Measurements from ENCODE around the gene PATZ1. TPM values are rescaled to one million over a fixed set of nuclear protein-coding genes. Genes with fewer than 3 reads are reported as not detected.

The PATZ1 gene
- total and polyA plus RNA-seq, 9 of the 15 experiments (the other 6 are each of a cell fraction or from before 2014, with no cell fraction given): 0.63 to 7.8 (median 4.2) TPM

DNA sequence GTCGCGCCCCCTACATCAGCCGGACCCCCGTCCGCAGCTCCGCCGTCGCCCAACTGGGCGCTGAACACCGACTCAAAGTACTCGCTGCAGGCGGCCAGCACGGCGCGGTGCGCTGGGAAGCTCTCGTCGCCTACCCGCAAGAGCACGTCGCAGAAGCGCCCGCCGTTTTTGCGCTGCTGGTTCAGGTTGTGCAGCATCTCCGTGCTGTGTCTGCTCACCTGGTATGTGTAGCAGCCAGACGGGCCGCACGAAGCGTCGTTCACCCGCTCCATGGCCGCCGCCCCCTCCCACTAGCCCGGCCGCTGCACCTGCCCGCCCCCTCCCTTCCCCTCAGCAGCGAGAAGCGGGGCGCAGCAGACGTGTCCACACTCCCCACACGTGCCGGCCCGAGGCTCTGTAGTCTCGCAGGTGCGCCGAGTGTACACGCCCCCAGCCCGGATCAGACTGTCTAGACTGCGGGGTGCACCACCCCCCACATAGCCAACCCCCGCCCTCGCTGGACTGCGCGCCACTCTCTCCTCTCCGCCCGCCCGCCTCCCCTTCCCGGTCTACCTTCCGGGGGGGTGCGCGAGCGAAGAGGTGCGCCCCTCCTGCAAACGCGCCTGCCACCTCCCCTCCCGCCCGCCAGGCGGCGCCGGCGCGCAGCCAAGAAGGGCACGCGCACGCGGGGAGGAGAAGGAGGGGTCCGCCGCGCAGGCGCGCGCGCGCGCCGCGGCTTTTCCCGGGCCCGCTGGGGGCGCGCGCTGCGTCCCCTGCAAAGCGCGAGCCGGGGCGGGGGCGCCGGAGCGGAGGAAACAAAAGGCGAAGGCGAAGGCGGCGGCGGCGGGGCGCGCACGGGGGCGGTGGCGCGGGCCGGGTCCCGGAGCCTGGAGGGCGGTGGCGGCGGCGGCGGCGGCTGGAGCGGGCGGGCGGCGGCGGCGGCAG is 553 bp downstream of the PATZ1 start (continued):
- TF ChIP-seq, protein P1, sequence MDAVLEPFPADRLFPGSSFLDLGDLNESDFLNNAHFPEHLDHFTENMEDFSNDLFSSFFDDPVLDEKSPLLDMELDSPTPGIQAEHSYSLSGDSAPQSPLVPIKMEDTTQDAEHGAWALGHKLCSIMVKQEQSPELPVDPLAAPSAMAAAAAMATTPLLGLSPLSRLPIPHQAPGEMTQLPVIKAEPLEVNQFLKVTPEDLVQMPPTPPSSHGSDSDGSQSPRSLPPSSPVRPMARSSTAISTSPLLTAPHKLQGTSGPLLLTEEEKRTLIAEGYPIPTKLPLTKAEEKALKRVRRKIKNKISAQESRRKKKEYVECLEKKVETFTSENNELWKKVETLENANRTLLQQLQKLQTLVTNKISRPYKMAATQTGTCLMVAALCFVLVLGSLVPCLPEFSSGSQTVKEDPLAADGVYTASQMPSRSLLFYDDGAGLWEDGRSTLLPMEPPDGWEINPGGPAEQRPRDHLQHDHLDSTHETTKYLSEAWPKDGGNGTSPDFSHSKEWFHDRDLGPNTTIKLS (IDR thresholded peaks at IDR 0.05; ENCODE audit: borderline replicate concordance, low read depth): no peak
- TF ChIP-seq, protein P2, sequence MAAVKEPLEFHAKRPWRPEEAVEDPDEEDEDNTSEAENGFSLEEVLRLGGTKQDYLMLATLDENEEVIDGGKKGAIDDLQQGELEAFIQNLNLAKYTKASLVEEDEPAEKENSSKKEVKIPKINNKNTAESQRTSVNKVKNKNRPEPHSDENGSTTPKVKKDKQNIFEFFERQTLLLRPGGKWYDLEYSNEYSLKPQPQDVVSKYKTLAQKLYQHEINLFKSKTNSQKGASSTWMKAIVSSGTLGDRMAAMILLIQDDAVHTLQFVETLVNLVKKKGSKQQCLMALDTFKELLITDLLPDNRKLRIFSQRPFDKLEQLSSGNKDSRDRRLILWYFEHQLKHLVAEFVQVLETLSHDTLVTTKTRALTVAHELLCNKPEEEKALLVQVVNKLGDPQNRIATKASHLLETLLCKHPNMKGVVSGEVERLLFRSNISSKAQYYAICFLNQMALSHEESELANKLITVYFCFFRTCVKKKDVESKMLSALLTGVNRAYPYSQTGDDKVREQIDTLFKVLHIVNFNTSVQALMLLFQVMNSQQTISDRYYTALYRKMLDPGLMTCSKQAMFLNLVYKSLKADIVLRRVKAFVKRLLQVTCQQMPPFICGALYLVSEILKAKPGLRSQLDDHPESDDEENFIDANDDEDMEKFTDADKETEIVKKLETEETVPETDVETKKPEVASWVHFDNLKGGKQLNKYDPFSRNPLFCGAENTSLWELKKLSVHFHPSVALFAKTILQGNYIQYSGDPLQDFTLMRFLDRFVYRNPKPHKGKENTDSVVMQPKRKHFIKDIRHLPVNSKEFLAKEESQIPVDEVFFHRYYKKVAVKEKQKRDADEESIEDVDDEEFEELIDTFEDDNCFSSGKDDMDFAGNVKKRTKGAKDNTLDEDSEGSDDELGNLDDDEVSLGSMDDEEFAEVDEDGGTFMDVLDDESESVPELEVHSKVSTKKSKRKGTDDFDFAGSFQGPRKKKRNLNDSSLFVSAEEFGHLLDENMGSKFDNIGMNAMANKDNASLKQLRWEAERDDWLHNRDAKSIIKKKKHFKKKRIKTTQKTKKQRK (IDR thresholded peaks at IDR 0.05; ENCODE audit: borderline replicate concordance, low read depth, low read length): no peak
- TF ChIP-seq, protein P3, sequence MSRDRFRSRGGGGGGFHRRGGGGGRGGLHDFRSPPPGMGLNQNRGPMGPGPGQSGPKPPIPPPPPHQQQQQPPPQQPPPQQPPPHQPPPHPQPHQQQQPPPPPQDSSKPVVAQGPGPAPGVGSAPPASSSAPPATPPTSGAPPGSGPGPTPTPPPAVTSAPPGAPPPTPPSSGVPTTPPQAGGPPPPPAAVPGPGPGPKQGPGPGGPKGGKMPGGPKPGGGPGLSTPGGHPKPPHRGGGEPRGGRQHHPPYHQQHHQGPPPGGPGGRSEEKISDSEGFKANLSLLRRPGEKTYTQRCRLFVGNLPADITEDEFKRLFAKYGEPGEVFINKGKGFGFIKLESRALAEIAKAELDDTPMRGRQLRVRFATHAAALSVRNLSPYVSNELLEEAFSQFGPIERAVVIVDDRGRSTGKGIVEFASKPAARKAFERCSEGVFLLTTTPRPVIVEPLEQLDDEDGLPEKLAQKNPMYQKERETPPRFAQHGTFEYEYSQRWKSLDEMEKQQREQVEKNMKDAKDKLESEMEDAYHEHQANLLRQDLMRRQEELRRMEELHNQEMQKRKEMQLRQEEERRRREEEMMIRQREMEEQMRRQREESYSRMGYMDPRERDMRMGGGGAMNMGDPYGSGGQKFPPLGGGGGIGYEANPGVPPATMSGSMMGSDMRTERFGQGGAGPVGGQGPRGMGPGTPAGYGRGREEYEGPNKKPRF (IDR thresholded peaks at IDR 0.05; ENCODE audit: low read depth, low read length): no peak
- no peak; the same call in none of the 2 replicates for TF ChIP-seq L3MBTL2 (IDR thresholded peaks at IDR 0.05)
- no peak for TF ChIP-seq POLR3G (IDR thresholded peaks at IDR 0.05; ENCODE audit: extremely low read depth, insufficient read length, insufficient replicate concordance)
- TF ChIP-seq PCBP1 (IDR thresholded peaks at IDR 0.05; ENCODE audit: low read depth, low read length, poor library complexity, severe bottlenecking): no peak
- no peak for TF ChIP-seq NFE2L1 (tag; IDR thresholded peaks at IDR 0.05; ENCODE audit: borderline replicate concordance, low read depth)
- TF ChIP-seq PPARD (CRISPR knock-in tag; IDR thresholded peaks at IDR 0.05): no peak
- no peak for TF ChIP-seq CREBBP (IDR thresholded peaks at IDR 0.05; ENCODE audit: low read depth, low read length)
- TF ChIP-seq DNMT1 (IDR thresholded peaks at IDR 0.05): no peak
- TF ChIP-seq HNRNPK (IDR thresholded peaks at IDR 0.05; ENCODE audit: low read depth, low read length, poor library complexity, severe bottlenecking): no peak
- TF ChIP-seq PRPF4 (IDR thresholded peaks at IDR 0.05; ENCODE audit: insufficient read depth, low read depth, low read length, poor library complexity, severe bottlenecking): no peak
- no peak for TF ChIP-seq ZNF316 (IDR thresholded peaks at IDR 0.05)
- TF ChIP-seq ZNF778 (CRISPR knock-in tag; IDR thresholded peaks at IDR 0.05): no peak
- no peak for TF ChIP-seq ZNF764 (CRISPR knock-in tag; IDR thresholded peaks at IDR 0.05; ENCODE audit: low read depth)
- no peak for TF ChIP-seq EWSR1 (IDR thresholded peaks at IDR 0.05; ENCODE audit: borderline replicate concordance, low read depth, partially characterized antibody)
- no peak for TF ChIP-seq NR2F6 (CRISPR knock-in tag; IDR thresholded peaks at IDR 0.05)
- TF ChIP-seq NFATC3 (IDR thresholded peaks at IDR 0.05): no peak
- TF ChIP-seq DIDO1 (tag; IDR thresholded peaks at IDR 0.05; ENCODE audit: low read depth): no peak
- TF ChIP-seq TRIM28 (IDR thresholded peaks at IDR 0.05): no peak

Measured in K562 (cell line).